Heart left ventricle (tissue), 13 donors: Measurements from ENCODE around the gene IRF5.

Experiments
- CTCF ChIP-seq, 12 donors: fragments of 200-600 bp; sonication (generic) in 4 of 12; IDR thresholded peaks; one replicate each; pipeline versions ENCODE4 v1.5.0 to v1.8.0; 2018 to 2022; ENCODE audit warnings: antibody characterized with exemption in 12 of 12, mild to moderate bottlenecking in 5 of 12
- POLR2A ChIP-seq, 2 donors: fragments of 450-650 bp; IDR thresholded peaks; one replicate each; pipeline ENCODE4 v1.6.1; 2017; ENCODE audit warnings: antibody characterized with exemption in 2 of 2, mild to moderate bottlenecking in 2 of 2, moderate library complexity in 2 of 2
- donor health status: ischemic (EF 13 %, LVEDD 7.1; RV severe dilation, severe dysfunction).
- donor health status: DM: no; HTN: yes; CAD: no.
- donor health status: DM: no; HTN: no; CAD: no.
- donor health status: ischemic (EF 25% LVEDD 6.9; RV normal size, moderate dysfunction).
- donor health status: ischemic (EF 25% LVEDD 5.7; RV mildly dilated, moderate dysfunction).
- donor health status: ischemic (EF 35%, LVEDD 5.7; RV mildly dilated, moderate dysfunction).
- donor health status: nonischemic (EF 11% LVEDD 7.7; RV severe dilation, severe dysfunction).
- donor health status: DM: yes; HTN: yes; CAD: no.
- donor health status: PGD.
- donor health status: ischemic (EF 29% LVEDD 5.4; RV normal size, mild dysfunction).
- donor health status: nonischemic (EF 23%, LVEDD 6.1; RV moderate dilation, normal function).

- TF ChIP-seq CTCF (IDR thresholded peaks at IDR 0.05), result no peak
- no peak for TF ChIP-seq POLR2A (IDR thresholded peaks at IDR 0.05)
Observed at GRCh38 chr7:128909625-128910568, 27.8 kb upstream of the IRF5 start.
